Measurements from ENCODE around the gene DNAI1. TPM values are rescaled to one million over a fixed set of nuclear protein-coding genes. Genes with fewer than 3 reads are reported as not detected.

Gene DNAI1
- total and polyA plus RNA-seq, 2 of the 13 experiments (the other 11 are each of a cell fraction or from before 2014, with no cell fraction given) = not detected

DNA sequence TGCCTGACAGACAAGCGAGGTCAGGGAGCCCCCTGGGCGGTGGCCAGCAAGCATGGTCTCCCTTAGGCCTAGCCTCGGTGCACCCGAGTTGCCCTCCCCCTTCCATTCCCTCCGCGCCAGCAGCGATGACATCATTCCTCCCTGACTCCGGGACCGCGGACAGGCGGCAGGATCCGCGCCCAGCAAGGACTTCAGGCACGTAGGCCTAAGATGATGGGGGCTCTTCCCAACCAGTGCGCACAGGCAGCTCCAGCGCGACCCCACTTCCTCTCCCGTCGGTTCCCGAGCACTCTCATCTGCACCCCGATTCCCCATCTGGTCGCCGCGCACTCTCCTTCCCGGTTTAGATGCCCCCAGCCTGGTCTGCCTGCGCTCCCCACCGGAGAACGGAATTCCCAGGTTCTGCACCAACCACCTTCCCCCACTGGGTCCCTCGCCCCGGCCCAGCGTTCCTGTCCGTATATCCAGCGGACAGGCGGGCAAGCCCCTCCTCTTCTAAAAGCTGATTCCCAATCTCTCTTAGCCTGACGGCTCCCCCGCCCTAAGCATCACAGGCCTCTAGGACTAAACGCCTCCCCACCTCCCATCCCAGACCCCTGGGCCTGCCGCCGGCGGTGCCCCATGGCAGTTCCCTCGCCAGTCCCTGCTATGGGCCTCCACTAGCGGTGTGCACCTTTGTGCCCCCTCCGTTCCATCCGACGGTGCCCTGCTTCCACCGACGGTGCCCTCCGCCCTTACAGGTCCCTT lies 1.2 kb upstream of the DNAI1 start (continued):
- TF ChIP-seq ZNF704 (CRISPR knock-in tag; IDR thresholded peaks at IDR 0.05; ENCODE audit: borderline replicate concordance) (no peak), HNRNPL (IDR thresholded peaks at IDR 0.05; ENCODE audit: low read depth, low read length) (0 out of 2 replicates have a peak, but pooled peaks have one; percentile 27), ZNF83 (CRISPR knock-in tag; IDR thresholded peaks at IDR 0.05; ENCODE audit: borderline replicate concordance) (no peak), ZNF598 (CRISPR knock-in tag; IDR thresholded peaks at IDR 0.05; ENCODE audit: borderline replicate concordance) (no peak), KDM5A (IDR thresholded peaks at IDR 0.05; ENCODE audit: borderline replicate concordance, low read length) (no peak), ZNF563 (CRISPR knock-in tag; IDR thresholded peaks at IDR 0.05) (no peak), TFAP4 (IDR thresholded peaks at IDR 0.05; ENCODE audit: borderline replicate concordance, low read depth) (no peak), RBFOX2 (IDR thresholded peaks at IDR 0.05; ENCODE audit: low read depth, low read length) (no peak), HNF1A (IDR thresholded peaks at IDR 0.05; ENCODE audit: low read depth) (no peak), HNF1A (CRISPR knock-in tag; IDR thresholded peaks at IDR 0.05; ENCODE audit: borderline replicate concordance) (no peak), ZNF142 (CRISPR knock-in tag; IDR thresholded peaks at IDR 0.05) (no peak), CBX2 (IDR thresholded peaks at IDR 0.05; ENCODE audit: low read depth, low read length) (no peak), CBX2 (CRISPR knock-in tag; IDR thresholded peaks at IDR 0.05; ENCODE audit: low read depth) (no peak), PRMT3 (CRISPR knock-in tag; IDR thresholded peaks at IDR 0.05; ENCODE audit: borderline replicate concordance, low read depth) (no peak), NR2F6 (IDR thresholded peaks at IDR 0.05) (no peak), NR2F6 (CRISPR knock-in tag; IDR thresholded peaks at IDR 0.05) (no peak), ZNF766 (CRISPR knock-in tag; IDR thresholded peaks at IDR 0.05; ENCODE audit: borderline replicate concordance) (no peak), ZNF274 (CRISPR knock-in tag; IDR thresholded peaks at IDR 0.05) (no peak)

Data from HepG2 (cell line).